ENCODE measurements around the gene AXIN2.

GRCh38 chr17:65523853-65524664 is 37.4 kb downstream of the AXIN2 start:
- TF ChIP-seq CTCF (IDR thresholded peaks at IDR 0.05; ENCODE audit: low read length), result no peak
- TF ChIP-seq EZH2 (IDR thresholded peaks at IDR 0.05; ENCODE audit: borderline replicate concordance, low read length), result no peak

Data from OCI-LY1 (cell line).